Mesenchymal stem cell (in vitro differentiated cells and primary cell): ENCODE results near the gene SERPINI1.
A peak's percentile ranks its signal among the peaks of the same experiment; 100 is the strongest.

Source experiments
- DNase-seq: peaks from one replicate; pipeline ENCODE4 v3.0.0-alpha.2; 2013
- H2AFZ ChIP-seq: one replicate; pipeline ENCODE4 v1.6.1; 2013; ENCODE audit warnings: low read depth, mild to moderate bottlenecking, control low read depth, inconsistent platforms, low read length, moderate library complexity
- H2AK5ac ChIP-seq: 2 replicates; pipeline ENCODE4 v1.6.1; 2013; ENCODE audit warnings: low read length, moderate library complexity, mild to moderate bottlenecking, inconsistent platforms; ENCODE audit not compliant: severe bottlenecking
- H2BK120ac ChIP-seq: one replicate; pipeline ENCODE4 v1.6.1; 2013; ENCODE audit warnings: low read depth, mild to moderate bottlenecking, inconsistent platforms, low read length, moderate library complexity
- H2BK12ac ChIP-seq, 2 experiments: one replicate each; pipeline ENCODE4 v1.6.1; 2013; ENCODE audit warnings: inconsistent platforms in 2 of 2, low read length in 2 of 2, mild to moderate bottlenecking in 2 of 2, moderate library complexity in 2 of 2, control low read depth in 1 of 2
- H2BK15ac ChIP-seq: one replicate; pipeline ENCODE4 v1.6.1; 2013; ENCODE audit warnings: mild to moderate bottlenecking, low read depth, inconsistent platforms; ENCODE audit not compliant: poor library complexity, severe bottlenecking
- H2BK5ac ChIP-seq: 2 replicates; pipeline ENCODE4 v1.6.1; 2013; ENCODE audit warnings: low read depth, mild to moderate bottlenecking, low read length, control low read depth, inconsistent platforms; ENCODE audit not compliant: poor library complexity, severe bottlenecking
- H3K14ac ChIP-seq, 2 experiments: one replicate each; pipeline ENCODE4 v1.6.1; 2013; ENCODE audit warnings: inconsistent platforms in 2 of 2, low read length in 2 of 2, control low read depth in 1 of 2, mild to moderate bottlenecking in 1 of 2, moderate library complexity in 1 of 2
- H3K18ac ChIP-seq, 2 experiments: one replicate each; pipeline ENCODE4 v1.6.1; 2013; ENCODE audit warnings: inconsistent platforms in 2 of 2, low read length in 2 of 2, control low read depth in 1 of 2, low read depth in 1 of 2, mild to moderate bottlenecking in 1 of 2
- H3K23ac ChIP-seq, 2 experiments: one replicate each; pipeline ENCODE4 v1.6.1; 2013; ENCODE audit warnings: inconsistent platforms in 2 of 2, low read length in 2 of 2, mild to moderate bottlenecking in 2 of 2, moderate library complexity in 2 of 2, control low read depth in 1 of 2
- H3K27ac ChIP-seq: 2 replicates; pipeline ENCODE4 v1.5.1; 2013; ENCODE audit warnings: mild to moderate bottlenecking, moderate library complexity, low read length, control low read depth, inconsistent platforms; ENCODE audit not compliant: poor library complexity, severe bottlenecking
- H3K27me3 ChIP-seq, 2 experiments: 2 replicates each; pipeline versions ENCODE4 v1.6.1 to v1.7.0; 2013; ENCODE audit warnings: low read length in 2 of 2, mild to moderate bottlenecking in 2 of 2, moderate library complexity in 2 of 2, control low read depth in 1 of 2, inconsistent platforms in 1 of 2; ENCODE audit not compliant: control insufficient read depth in 1 of 2, insufficient read depth in 1 of 2
- H3K36me3 ChIP-seq, 2 experiments: 2 replicates each; pipeline versions ENCODE4 v1.6.1 to v1.7.0; 2013; ENCODE audit warnings: low read length in 2 of 2, control low read depth in 1 of 2, inconsistent platforms in 1 of 2, low read depth in 1 of 2, mild to moderate bottlenecking in 1 of 2; ENCODE audit not compliant: insufficient read depth in 2 of 2, control insufficient read depth in 1 of 2
- H3K4ac ChIP-seq, 2 experiments: one replicate each; pipeline ENCODE4 v1.6.1; 2013; ENCODE audit warnings: inconsistent platforms in 2 of 2, low read length in 2 of 2, mild to moderate bottlenecking in 2 of 2, moderate library complexity in 2 of 2, control low read depth in 1 of 2, low read depth in 1 of 2
- H3K4me1 ChIP-seq: 2 replicates; pipeline ENCODE4 v1.6.1; 2013; ENCODE audit warnings: low read depth, low read length, control low read depth; ENCODE audit not compliant: control insufficient read depth, insufficient read depth
- H3K4me2 ChIP-seq: 2 replicates; pipeline ENCODE4 v1.6.1; 2013; ENCODE audit warnings: low read length, mild to moderate bottlenecking, inconsistent platforms; ENCODE audit not compliant: poor library complexity, severe bottlenecking
- H3K4me3 ChIP-seq, 2 experiments: 2 replicates each; pipeline versions ENCODE4 v1.5.1 to v1.7.0; 2013; ENCODE audit warnings: low read length in 2 of 2, mild to moderate bottlenecking in 2 of 2, control low read depth in 1 of 2, low read depth in 1 of 2; ENCODE audit not compliant: insufficient read depth in 1 of 2
- H3K79me1 ChIP-seq: replicated peaks from 2 replicates; pipeline ENCODE4 v1.6.1; 2013; ENCODE audit warnings: mild to moderate bottlenecking, control low read depth, low read length, inconsistent platforms; ENCODE audit not compliant: poor library complexity, severe bottlenecking
- H3K9ac ChIP-seq: 2 replicates; pipeline ENCODE4 v1.7.0; 2013; ENCODE audit warnings: mild to moderate bottlenecking, low read length, moderate library complexity
- H3K9me3 ChIP-seq: 2 replicates; pipeline ENCODE4 v1.7.0; 2013; ENCODE audit warnings: mild to moderate bottlenecking, low read length; ENCODE audit not compliant: control insufficient read depth
- H4K8ac ChIP-seq: one replicate; pipeline ENCODE4 v1.6.1; 2013; ENCODE audit warnings: inconsistent platforms, mild to moderate bottlenecking, low read length, moderate library complexity
- H4K91ac ChIP-seq: one replicate; pipeline ENCODE4 v1.6.1; 2013; ENCODE audit warnings: mild to moderate bottlenecking, low read length, inconsistent platforms
- WGBS: methylation state at CpG from one replicate; pipeline ENCODE4 v1.1.7; 2013; ENCODE audit warnings: mixed read lengths; 5-methylcytosine and 5-hydroxymethylcytosine counted together

The SERPINI1 gene

GRCh38 chr3:167700926-167701325, 34.6 kb upstream of the SERPINI1 start:
- no peak overlapping the region for H2BK12ac ChIP-seq
- no peak overlapping the region for H3K4me2 ChIP-seq
- H3K4me3 ChIP-seq, result no peak overlapping the region
- H3K4ac ChIP-seq, result no peak overlapping the region
- no peaks in the 10 kb centered on the region for H3K9me3 ChIP-seq
- H3K79me1 ChIP-seq, result peaks cover 14% of the 10 kb centered on the region
- no peak overlapping the region for H2BK120ac ChIP-seq
- H3K14ac ChIP-seq, result no peak overlapping the region
- no peak overlapping the region for H3K27ac ChIP-seq
- H4K91ac ChIP-seq, result no peak overlapping the region
- no peaks in the 10 kb centered on the region for H3K4me1 ChIP-seq
- H2BK5ac ChIP-seq, result no peak overlapping the region
- no peak overlapping the region for H2BK15ac ChIP-seq
- no CpG with 5 or more reads among the region's 2 CpGs for WGBS
- peaks cover 3 to 51% of the 10 kb centered on the region in 2 experiments for H3K36me3 ChIP-seq
- DNase-seq, result no peak
- no peaks in the 10 kb centered on the region for H3K27me3 ChIP-seq
- no peak overlapping the region for H2AK5ac ChIP-seq
- H2AFZ ChIP-seq, result no peak overlapping the region
- no peak overlapping the region for H3K18ac ChIP-seq
- H3K9ac ChIP-seq, result no peak overlapping the region
- no peak overlapping the region for H3K23ac ChIP-seq
- no peak overlapping the region for H4K8ac ChIP-seq

- Histone ChIP-seq H3K9ac (no peak overlapping the region), H3K79me1 (peaks cover 24% of the 10 kb centered on the region), H2BK12ac (no peak overlapping the region), H2AFZ (no peak overlapping the region), H2BK5ac (no peak overlapping the region), H4K8ac (no peak overlapping the region), H3K9me3 (no peaks in the 10 kb centered on the region), H2BK15ac (no peak overlapping the region), H3K18ac (no peak overlapping the region), H3K4me1 (no peaks in the 10 kb centered on the region), H3K27ac (no peak overlapping the region), H3K4ac (no peak overlapping the region), H3K4me2 (no peak overlapping the region), H3K23ac (no peak overlapping the region), H2BK120ac (no peak overlapping the region), H3K36me3 (peaks cover 15 to 75% of the 10 kb centered on the region in 2 experiments), H4K91ac (no peak overlapping the region), H3K14ac (no peak overlapping the region), H2AK5ac (no peak overlapping the region), H3K4me3 (no peak overlapping the region), H3K27me3 (no peaks in the 10 kb centered on the region)
- DNase-seq, result peak; percentile 55
- no CpG with 5 or more reads among the region's 2 CpGs for WGBS
These were observed 29.7 kb upstream of the SERPINI1 start for GRCh38 chr3:167705840-167706239.

- no peak overlapping the region for H2BK5ac ChIP-seq
- no peak for DNase-seq
- WGBS, result 97% methylated on average over 3 of the region's 4 CpGs
- peaks cover 17% of the 10 kb centered on the region for H3K79me1 ChIP-seq
- H3K4me2 ChIP-seq, result no peak overlapping the region
- no peak overlapping the region for H2AK5ac ChIP-seq
- no peak overlapping the region for H2BK12ac ChIP-seq
- H4K8ac ChIP-seq, result peak overlapping the region; percentile 45
- no peaks in the 10 kb centered on the region for H3K4me1 ChIP-seq
- H3K36me3 ChIP-seq, result peaks cover 12 to 45% of the 10 kb centered on the region in 2 experiments
- no peak overlapping the region for H2BK120ac ChIP-seq
- H3K4me3 ChIP-seq, result no peak overlapping the region
- H3K18ac ChIP-seq, result no peak overlapping the region
- H2AFZ ChIP-seq, result no peak overlapping the region
- H2BK15ac ChIP-seq, result no peak overlapping the region
- no peak overlapping the region for H4K91ac ChIP-seq
- H3K9ac ChIP-seq, result no peak overlapping the region
- no peak overlapping the region for H3K27ac ChIP-seq
- no peaks in the 10 kb centered on the region for H3K27me3 ChIP-seq
- no peaks in the 10 kb centered on the region for H3K9me3 ChIP-seq
- no peak overlapping the region for H3K23ac ChIP-seq
- no peak overlapping the region for H3K14ac ChIP-seq
- H3K4ac ChIP-seq, result no peak overlapping the region
These were observed 25.8 kb upstream of the SERPINI1 start for GRCh38 chr3:167709690-167710089.

DNA sequence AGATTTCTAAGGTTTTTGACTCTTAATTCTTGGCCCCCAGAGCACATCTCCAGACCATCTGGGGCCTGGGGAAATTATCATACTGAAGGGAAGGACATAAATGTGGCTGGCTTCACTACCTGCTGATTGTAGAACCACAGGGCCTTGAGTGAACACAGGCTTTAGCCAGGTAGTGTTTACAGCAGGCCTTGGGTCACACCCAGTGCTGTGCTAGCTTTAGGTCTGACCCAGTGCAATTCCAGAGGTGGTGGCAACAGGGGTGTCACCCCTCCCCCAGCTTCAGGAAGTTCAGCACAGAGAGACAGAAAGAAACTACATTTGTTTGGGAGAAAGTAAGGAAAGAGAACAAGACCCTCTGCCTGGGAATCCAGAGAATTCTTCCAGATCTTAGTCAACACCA, 25.0 kb upstream of the SERPINI1 start:
- Histone ChIP-seq H3K4me3 (no peak overlapping the region), H3K4me2 (no peak overlapping the region), H3K4ac (no peak overlapping the region), H3K23ac (no peak overlapping the region), H3K27me3 (no peaks in the 10 kb centered on the region), H3K9me3 (no peaks in the 10 kb centered on the region), H3K79me1 (peaks cover 17% of the 10 kb centered on the region), H4K8ac (no peak overlapping the region), H3K18ac (peak overlapping the region in 1 of 2 experiments; percentile 49), H2AK5ac (no peak overlapping the region), H3K27ac (no peak overlapping the region), H4K91ac (no peak overlapping the region), H3K4me1 (no peaks in the 10 kb centered on the region), H2BK120ac (no peak overlapping the region), H2AFZ (no peak overlapping the region), H3K14ac (no peak overlapping the region), H2BK5ac (no peak overlapping the region), H2BK15ac (no peak overlapping the region), H3K9ac (no peak overlapping the region), H2BK12ac (no peak overlapping the region), H3K36me3 (peaks cover 12 to 48% of the 10 kb centered on the region in 2 experiments)
- no peak for DNase-seq
